ENCODE data around the gene SPECC1L.

GRCh38 chr22:24305260-24305692 is 34.6 kb downstream of the SPECC1L start:
- no peak for TF ChIP-seq REST (IDR thresholded peaks at IDR 0.05; ENCODE audit: insufficient read depth in 1 of 2, low read depth in 2 of 2, low read length in 2 of 2)
- TF ChIP-seq POLR2AphosphoS5 (IDR thresholded peaks at IDR 0.05; ENCODE audit: low read depth, low read length), result no peak
